ENCODE results near the gene USP17L18. TPM values are rescaled to one million over a fixed set of nuclear protein-coding genes. Genes with fewer than 3 reads are reported as not detected.
"Not testable (repeated sequence)": the region's sequence is repeated elsewhere in the genome, so short reads cannot be mapped to it uniquely, and the experiment has no call there.

Gene USP17L18
- not detected for polyA plus RNA-seq

GRCh38 chr4:9247953-9248680 lies at the start of gene USP17L18:
USP17L18 (plus strand) TSS chr4:9248630; CDS start chr4:9248630, 0 bp downstream.
- not testable (repeated sequence) for H3K36me3 ChIP-seq (ENCODE audit: control insufficient read depth in 2 of 2, insufficient read depth in 2 of 2, low read length in 1 of 2); H3K4me1 ChIP-seq (ENCODE audit: control insufficient read depth in 2 of 2, insufficient read depth in 2 of 2, low read length in 1 of 2); H3K27me3 ChIP-seq (ENCODE audit: control insufficient read depth in 1 of 2, insufficient read depth in 2 of 2, low read length in 2 of 2); H3K9me3 ChIP-seq (ENCODE audit: control insufficient read depth in 2 of 2, insufficient read depth in 1 of 2, low read depth in 1 of 2, low read length in 1 of 2); H3K4me3 ChIP-seq (ENCODE audit: low read depth in 1 of 2, low read length in 2 of 2); H3K27ac ChIP-seq (ENCODE audit: low read depth in 2 of 2, low read length in 1 of 2)
- 91 to 92% methylated on average over 13 to 21 of the region's 26 CpGs for WGBS, 2 donors

GRCh38 chr4:9210357-9210756 lies 38.1 kb upstream of the USP17L18 start, which contains the start of gene USP17L10:
USP17L10 (plus strand) TSS chr4:9210657; CDS start chr4:9210657, 0 bp downstream.
- not testable (repeated sequence) for H3K9me3 ChIP-seq (ENCODE audit: control insufficient read depth in 2 of 2, insufficient read depth in 1 of 2, low read depth in 1 of 2, low read length in 1 of 2); H3K4me3 ChIP-seq (ENCODE audit: low read depth in 1 of 2, low read length in 2 of 2); H3K4me1 ChIP-seq (ENCODE audit: control insufficient read depth in 2 of 2, insufficient read depth in 2 of 2, low read length in 1 of 2); H3K36me3 ChIP-seq (ENCODE audit: control insufficient read depth in 2 of 2, insufficient read depth in 2 of 2, low read length in 1 of 2); H3K27me3 ChIP-seq (ENCODE audit: control insufficient read depth in 1 of 2, insufficient read depth in 2 of 2, low read length in 2 of 2); H3K27ac ChIP-seq (ENCODE audit: low read depth in 2 of 2, low read length in 1 of 2)
- WGBS, 2 donors, result 91% methylated on average over 12 of the region's 13 CpGs; no CpG with 5 or more reads in 1 of the 2 donors

- H3K27me3 ChIP-seq (ENCODE audit: control insufficient read depth in 1 of 2, insufficient read depth in 2 of 2, low read length in 2 of 2); H3K9me3 ChIP-seq (ENCODE audit: control insufficient read depth in 2 of 2, insufficient read depth in 1 of 2, low read depth in 1 of 2, low read length in 1 of 2); H3K36me3 ChIP-seq (ENCODE audit: control insufficient read depth in 2 of 2, insufficient read depth in 2 of 2, low read length in 1 of 2); H3K4me3 ChIP-seq (ENCODE audit: low read depth in 1 of 2, low read length in 2 of 2); H3K27ac ChIP-seq (ENCODE audit: low read depth in 2 of 2, low read length in 1 of 2); H3K4me1 ChIP-seq (ENCODE audit: control insufficient read depth in 2 of 2, insufficient read depth in 2 of 2, low read length in 1 of 2): not testable (repeated sequence)
- 72 to 82% methylated on average over 11 of the region's 14 CpGs for WGBS, 2 donors
Measured at GRCh38 chr4:9214701-9215100, 33.7 kb upstream of the USP17L18 start.

GRCh38 chr4:9215105-9215504 lies 33.3 kb upstream of the USP17L18 start, which contains the start of gene USP17L11:
USP17L11 (plus strand) TSS chr4:9215405; CDS start chr4:9215405, 0 bp downstream.
- not testable (repeated sequence) for H3K9me3 ChIP-seq (ENCODE audit: control insufficient read depth in 2 of 2, insufficient read depth in 1 of 2, low read depth in 1 of 2, low read length in 1 of 2); H3K4me1 ChIP-seq (ENCODE audit: control insufficient read depth in 2 of 2, insufficient read depth in 2 of 2, low read length in 1 of 2); H3K27ac ChIP-seq (ENCODE audit: low read depth in 2 of 2, low read length in 1 of 2); H3K27me3 ChIP-seq (ENCODE audit: control insufficient read depth in 1 of 2, insufficient read depth in 2 of 2, low read length in 2 of 2); H3K4me3 ChIP-seq (ENCODE audit: low read depth in 1 of 2, low read length in 2 of 2); H3K36me3 ChIP-seq (ENCODE audit: control insufficient read depth in 2 of 2, insufficient read depth in 2 of 2, low read length in 1 of 2)
- 93% methylated on average over 10 of the region's 14 CpGs; no CpG with 5 or more reads in 1 of the 2 donors for WGBS, 2 donors

GRCh38 chr4:9219852-9220251 lies 28.6 kb upstream of the USP17L18 start, which contains the start of gene USP17L12:
USP17L12 (plus strand) TSS chr4:9220152; CDS start chr4:9220152, 0 bp downstream.
- not testable (repeated sequence) for H3K4me3 ChIP-seq (ENCODE audit: low read depth in 1 of 2, low read length in 2 of 2); H3K27ac ChIP-seq (ENCODE audit: low read depth in 2 of 2, low read length in 1 of 2); H3K36me3 ChIP-seq (ENCODE audit: control insufficient read depth in 2 of 2, insufficient read depth in 2 of 2, low read length in 1 of 2); H3K4me1 ChIP-seq (ENCODE audit: control insufficient read depth in 2 of 2, insufficient read depth in 2 of 2, low read length in 1 of 2); H3K9me3 ChIP-seq (ENCODE audit: control insufficient read depth in 2 of 2, insufficient read depth in 1 of 2, low read depth in 1 of 2, low read length in 1 of 2); H3K27me3 ChIP-seq (ENCODE audit: control insufficient read depth in 1 of 2, insufficient read depth in 2 of 2, low read length in 2 of 2)
- WGBS, 2 donors, result no CpG with 5 or more reads among the region's 13 CpGs

- H3K4me3 ChIP-seq (ENCODE audit: low read depth in 1 of 2, low read length in 2 of 2); H3K4me1 ChIP-seq (ENCODE audit: control insufficient read depth in 2 of 2, insufficient read depth in 2 of 2, low read length in 1 of 2); H3K36me3 ChIP-seq (ENCODE audit: control insufficient read depth in 2 of 2, insufficient read depth in 2 of 2, low read length in 1 of 2); H3K27ac ChIP-seq (ENCODE audit: low read depth in 2 of 2, low read length in 1 of 2); H3K27me3 ChIP-seq (ENCODE audit: control insufficient read depth in 1 of 2, insufficient read depth in 2 of 2, low read length in 2 of 2); H3K9me3 ChIP-seq (ENCODE audit: control insufficient read depth in 2 of 2, insufficient read depth in 1 of 2, low read depth in 1 of 2, low read length in 1 of 2): not testable (repeated sequence)
- WGBS, 2 donors, result no CpG with 5 or more reads among the region's 14 CpGs
Measured at GRCh38 chr4:9224596-9224995, 23.8 kb upstream of the USP17L18 start, which contains the start of gene USP17L13. USP17L13 (plus strand) TSS chr4:9224896; CDS start chr4:9224896, 0 bp downstream.

- 89 to 90% methylated on average over 4 to 6 of the region's 8 CpGs for WGBS, 2 donors
- not testable (repeated sequence) for H3K4me3 ChIP-seq (ENCODE audit: low read depth in 1 of 2, low read length in 2 of 2); H3K27ac ChIP-seq (ENCODE audit: low read depth in 2 of 2, low read length in 1 of 2); H3K9me3 ChIP-seq (ENCODE audit: control insufficient read depth in 2 of 2, insufficient read depth in 1 of 2, low read depth in 1 of 2, low read length in 1 of 2); H3K4me1 ChIP-seq (ENCODE audit: control insufficient read depth in 2 of 2, insufficient read depth in 2 of 2, low read length in 1 of 2); H3K36me3 ChIP-seq (ENCODE audit: control insufficient read depth in 2 of 2, insufficient read depth in 2 of 2, low read length in 1 of 2); H3K27me3 ChIP-seq (ENCODE audit: control insufficient read depth in 1 of 2, insufficient read depth in 2 of 2, low read length in 2 of 2)
Measured at GRCh38 chr4:9230249-9230648, 18.2 kb upstream of the USP17L18 start.

GRCh38 chr4:9234085-9234484 lies 14.3 kb upstream of the USP17L18 start, which contains the start of gene USP17L15:
USP17L15 (plus strand) TSS chr4:9234385; CDS start chr4:9234385, 0 bp downstream.
- not testable (repeated sequence) for H3K4me1 ChIP-seq (ENCODE audit: control insufficient read depth in 2 of 2, insufficient read depth in 2 of 2, low read length in 1 of 2); H3K36me3 ChIP-seq (ENCODE audit: control insufficient read depth in 2 of 2, insufficient read depth in 2 of 2, low read length in 1 of 2); H3K4me3 ChIP-seq (ENCODE audit: low read depth in 1 of 2, low read length in 2 of 2); H3K27me3 ChIP-seq (ENCODE audit: control insufficient read depth in 1 of 2, insufficient read depth in 2 of 2, low read length in 2 of 2); H3K9me3 ChIP-seq (ENCODE audit: control insufficient read depth in 2 of 2, insufficient read depth in 1 of 2, low read depth in 1 of 2, low read length in 1 of 2); H3K27ac ChIP-seq (ENCODE audit: low read depth in 2 of 2, low read length in 1 of 2)
- WGBS, 2 donors, result no CpG with 5 or more reads among the region's 15 CpGs

GRCh38 chr4:9238461-9238860 lies 10.0 kb upstream of the USP17L18 start:
- H3K27me3 ChIP-seq (ENCODE audit: control insufficient read depth in 1 of 2, insufficient read depth in 2 of 2, low read length in 2 of 2); H3K27ac ChIP-seq (ENCODE audit: low read depth in 2 of 2, low read length in 1 of 2); H3K4me1 ChIP-seq (ENCODE audit: control insufficient read depth in 2 of 2, insufficient read depth in 2 of 2, low read length in 1 of 2); H3K36me3 ChIP-seq (ENCODE audit: control insufficient read depth in 2 of 2, insufficient read depth in 2 of 2, low read length in 1 of 2); H3K9me3 ChIP-seq (ENCODE audit: control insufficient read depth in 2 of 2, insufficient read depth in 1 of 2, low read depth in 1 of 2, low read length in 1 of 2); H3K4me3 ChIP-seq (ENCODE audit: low read depth in 1 of 2, low read length in 2 of 2): not testable (repeated sequence)
- WGBS, 2 donors, result 75 to 86% methylated on average over 8 to 11 of the region's 12 CpGs

GRCh38 chr4:9243579-9243978 lies 4.9 kb upstream of the USP17L18 start, which contains the start of gene USP17L17:
USP17L17 (plus strand) TSS chr4:9243879; CDS start chr4:9243879, 0 bp downstream.
- WGBS, 2 donors, result 90 to 92% methylated on average over 5 of the region's 14 CpGs
- H3K27me3 ChIP-seq (ENCODE audit: control insufficient read depth in 1 of 2, insufficient read depth in 2 of 2, low read length in 2 of 2); H3K9me3 ChIP-seq (ENCODE audit: control insufficient read depth in 2 of 2, insufficient read depth in 1 of 2, low read depth in 1 of 2, low read length in 1 of 2); H3K4me3 ChIP-seq (ENCODE audit: low read depth in 1 of 2, low read length in 2 of 2); H3K27ac ChIP-seq (ENCODE audit: low read depth in 2 of 2, low read length in 1 of 2); H3K4me1 ChIP-seq (ENCODE audit: control insufficient read depth in 2 of 2, insufficient read depth in 2 of 2, low read length in 1 of 2); H3K36me3 ChIP-seq (ENCODE audit: control insufficient read depth in 2 of 2, insufficient read depth in 2 of 2, low read length in 1 of 2): not testable (repeated sequence)
